ENCODE measurements around the gene RNF214. TPM values are rescaled to one million over a fixed set of nuclear protein-coding genes. Genes with fewer than 3 reads are reported as not detected.

RNF214 gene
- total RNA-seq, 1 experiment from 2014 or later: 7.4 TPM

GRCh38 chr11:117313091-117313490 is 80.6 kb downstream of the RNF214 start:
- no peak for TF ChIP-seq CTCF (conservative IDR thresholded peaks at IDR 0.05; ENCODE audit: low read depth, low read length)
- TF ChIP-seq EZH2 (IDR thresholded peaks at IDR 0.05; ENCODE audit: low read length, unreplicated experiment): no peak
- intact Hi-C loops (cut with micrococcal nuclease): no loop called here
- H3K4me2 ChIP-seq (ENCODE audit: low read length): no peak overlapping the region
- no peaks in the 10 kb centered on the region for H3K9me2 ChIP-seq (replicated peaks; ENCODE audit: low read length)
- ChIA-PET POLR2A (ENCODE audit: unreplicated experiment) (no interaction called here), CTCF (no interaction called here)
- ATAC-seq (no peak), DNase-seq (no peak)
- no peak overlapping the region for H2AFZ ChIP-seq (ENCODE audit: low read length)
- peaks cover 20% of the 10 kb centered on the region for H3K4me1 ChIP-seq (ENCODE audit: insufficient read depth, low read length)
- no peaks in the 10 kb centered on the region for H3K36me3 ChIP-seq (ENCODE audit: low read depth, low read length)
- H3K9ac ChIP-seq (ENCODE audit: low read length): no peak overlapping the region
- H3K27me3 ChIP-seq (ENCODE audit: low read length): no peaks in the 10 kb centered on the region
- no peak overlapping the region for H3K4me3 ChIP-seq (ENCODE audit: low read length)
- H4K20me1 ChIP-seq (ENCODE audit: low read length): no peaks in the 10 kb centered on the region
- no peak overlapping the region for H3K27ac ChIP-seq (ENCODE audit: low read length)
- no TSS peak for BruUV-seq (replicated peaks)
- no peaks in the 10 kb centered on the region for H3K9me3 ChIP-seq (ENCODE audit: low read length)
- H3K79me2 ChIP-seq (ENCODE audit: low read length): no peaks in the 10 kb centered on the region
- no peaks in the 10 kb centered on the region for H3F3A ChIP-seq (ENCODE audit: low read length, unreplicated experiment)

GRCh38 chr11:117313828-117314768 is 81.6 kb downstream of the RNF214 start:
- no peaks in the 10 kb centered on the region for H3K27me3 ChIP-seq (ENCODE audit: low read length)
- H3K4me1 ChIP-seq (ENCODE audit: insufficient read depth, low read length): peaks cover 20% of the 10 kb centered on the region
- no peaks in the 10 kb centered on the region for H3K9me2 ChIP-seq (replicated peaks; ENCODE audit: low read length)
- H3K9ac ChIP-seq (ENCODE audit: low read length): no peak overlapping the region
- no peaks in the 10 kb centered on the region for H3F3A ChIP-seq (ENCODE audit: low read length, unreplicated experiment)
- H3K36me3 ChIP-seq (ENCODE audit: low read depth, low read length): no peaks in the 10 kb centered on the region
- intact Hi-C loops (cut with micrococcal nuclease): no loop called here
- peak overlapping the region; percentile 85 for H3K4me3 ChIP-seq (ENCODE audit: low read length)
- no peaks in the 10 kb centered on the region for H3K79me2 ChIP-seq (ENCODE audit: low read length)
- no peak for ATAC-seq
- H3K27ac ChIP-seq (ENCODE audit: low read length): no peak overlapping the region
- no peaks in the 10 kb centered on the region for H4K20me1 ChIP-seq (ENCODE audit: low read length)
- DNase-seq: no peak
- CTCF ChIA-PET: no interaction called here
- H2AFZ ChIP-seq (ENCODE audit: low read length): no peak overlapping the region
- BruUV-seq (replicated peaks): TSS peak; percentile 32
- TF ChIP-seq EZH2phosphoT487 (IDR thresholded peaks at IDR 0.05; ENCODE audit: borderline replicate concordance, low read length): no peak
- no peak for TF ChIP-seq EZH2 (IDR thresholded peaks at IDR 0.05; ENCODE audit: low read length, unreplicated experiment)
- no peak for TF ChIP-seq CTCF (conservative IDR thresholded peaks at IDR 0.05; ENCODE audit: low read depth, low read length)
- POLR2A ChIA-PET (ENCODE audit: unreplicated experiment): no interaction called here
- peak overlapping the region; percentile 98 for H3K4me2 ChIP-seq (ENCODE audit: low read length)
- no peaks in the 10 kb centered on the region for H3K9me3 ChIP-seq (ENCODE audit: low read length)

GRCh38 chr11:117314840-117315239 is 82.4 kb downstream of the RNF214 start:
- H3K27ac ChIP-seq (ENCODE audit: low read length): no peak overlapping the region

More at GRCh38 chr11:117314840-117315239, 82.4 kb downstream of the RNF214 start:
- Histone ChIP-seq H3K9ac (ENCODE audit: low read length) (no peak overlapping the region), H2AFZ (ENCODE audit: low read length) (no peak overlapping the region; the same call in 1 of the 2 replicates), H3K4me3 (ENCODE audit: low read length) (peak overlapping the region; percentile 85), H3F3A (ENCODE audit: low read length, unreplicated experiment) (no peaks in the 10 kb centered on the region), H3K9me2 (replicated peaks; ENCODE audit: low read length) (no peaks in the 10 kb centered on the region), H3K27me3 (ENCODE audit: low read length) (no peaks in the 10 kb centered on the region), H3K36me3 (ENCODE audit: low read depth, low read length) (no peaks in the 10 kb centered on the region), H3K9me3 (ENCODE audit: low read length) (no peaks in the 10 kb centered on the region), H3K4me2 (ENCODE audit: low read length) (peak overlapping the region; percentile 98), H3K79me2 (ENCODE audit: low read length) (no peaks in the 10 kb centered on the region), H4K20me1 (ENCODE audit: low read length) (no peaks in the 10 kb centered on the region), H3K4me1 (ENCODE audit: insufficient read depth, low read length) (peaks cover 20% of the 10 kb centered on the region)
- no peak for ATAC-seq
- DNase-seq: no peak
- ChIA-PET POLR2A (ENCODE audit: unreplicated experiment) (interaction anchor here (1.7 kb wide), 1 partner anchor 13 kb away, joined by 4 read pairs; the partner anchor contains the start of gene CEP164), CTCF (no interaction called here)
- intact Hi-C loops (cut with micrococcal nuclease): no loop called here
- no peak for TF ChIP-seq EZH2phosphoT487 (IDR thresholded peaks at IDR 0.05; ENCODE audit: borderline replicate concordance, low read length)
- no peak for TF ChIP-seq CTCF (conservative IDR thresholded peaks at IDR 0.05; ENCODE audit: low read depth, low read length)
- no peak for TF ChIP-seq EZH2 (IDR thresholded peaks at IDR 0.05; ENCODE audit: low read length, unreplicated experiment)
- BruUV-seq (replicated peaks): no TSS peak

Data from PC-3 (cell line).